Mucosa of rectum (tissue), 2 donors: ENCODE measurements around the gene DOK1.
A peak's percentile ranks its signal among the peaks of the same experiment; 100 is the strongest.

Experiments
- H3K27ac ChIP-seq, 2 donors: one replicate each; pipeline ENCODE4 v1.7.0; 2013; ENCODE audit warnings: inconsistent platforms in 2 of 2, low read depth in 2 of 2, low read length in 2 of 2
- H3K27me3 ChIP-seq, 2 donors: one replicate each; pipeline ENCODE4 v1.7.0; 2013; ENCODE audit warnings: low read length in 2 of 2; ENCODE audit not compliant: control insufficient read depth in 2 of 2, insufficient read depth in 2 of 2
- H3K36me3 ChIP-seq, 2 donors: one replicate each; pipeline ENCODE4 v1.7.0; 2013; ENCODE audit warnings: low read length in 2 of 2; ENCODE audit not compliant: control insufficient read depth in 2 of 2, insufficient read depth in 2 of 2
- H3K4me1 ChIP-seq, 2 donors: one replicate each; pipeline ENCODE4 v1.7.0; 2013; ENCODE audit warnings: low read length in 2 of 2, mild to moderate bottlenecking in 1 of 2; ENCODE audit not compliant: control insufficient read depth in 2 of 2, insufficient read depth in 2 of 2
- H3K4me3 ChIP-seq, 2 donors: one replicate each; pipeline ENCODE4 v1.7.0; 2013; ENCODE audit warnings: low read length in 2 of 2
- H3K9ac ChIP-seq, 2 donors: one replicate each; pipeline ENCODE4 v1.7.0; 2013; ENCODE audit warnings: low read length in 2 of 2, low read depth in 1 of 2, mild to moderate bottlenecking in 1 of 2
- H3K9me3 ChIP-seq, 2 donors: one replicate each; pipeline ENCODE4 v1.7.0; 2013; ENCODE audit warnings: low read length in 2 of 2; ENCODE audit not compliant: control insufficient read depth in 2 of 2
- donor health status: healthy.
- donor health status: Normal muscosa, but diverticular disease.

The DOK1 gene

DNA sequence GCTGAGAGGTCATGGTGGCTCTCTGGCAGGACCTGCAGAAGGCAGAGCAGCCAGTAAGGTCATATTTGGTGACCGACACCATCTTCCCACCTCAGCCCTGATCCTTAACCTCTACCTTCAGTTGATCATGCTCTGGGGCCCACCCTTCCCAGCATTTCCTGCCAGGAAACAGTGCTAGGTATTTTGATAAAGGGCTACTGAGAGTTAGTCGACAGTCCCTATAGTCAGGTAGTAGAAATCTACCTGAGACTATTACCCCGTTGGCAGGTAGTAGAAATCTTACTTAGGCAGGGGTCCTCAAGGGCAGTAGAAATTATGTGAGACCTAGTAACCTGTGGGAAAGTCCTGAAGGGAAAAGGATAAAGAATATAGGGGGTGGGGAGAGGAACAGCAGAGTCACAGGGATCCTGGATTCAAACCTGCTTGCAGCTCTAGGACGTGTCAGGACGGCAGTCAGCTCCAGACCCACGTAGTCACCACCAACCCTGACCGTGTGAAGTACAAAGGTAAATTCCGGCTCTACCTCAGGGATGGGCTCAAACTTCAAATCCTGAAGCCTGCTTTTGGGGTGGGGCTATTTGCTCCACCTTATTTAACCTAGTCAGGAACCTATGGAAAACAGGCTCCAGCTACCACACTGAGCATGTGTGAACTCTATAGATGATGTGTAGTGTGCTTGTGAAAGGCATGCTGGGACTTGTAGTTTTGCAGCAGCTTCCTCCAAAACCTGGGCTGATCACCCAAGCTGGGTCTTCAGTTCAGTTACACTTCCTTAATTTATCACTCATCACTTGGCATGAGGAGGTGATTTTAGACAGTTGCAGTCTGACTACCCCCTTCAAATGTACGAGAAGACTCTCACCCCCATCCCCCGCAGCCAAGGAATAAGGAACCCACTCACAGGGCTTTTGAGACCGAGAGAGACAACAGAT, 28.5 kb upstream of the DOK1 start, which contains the start of gene DQX1:
Gene DQX1 (minus strand): TSS at position 515 of the 932 bp plus-strand sequence. CDS start 502 bp downstream, at position 13.
- peak within 1 kb of the TSS; percentile 65 to 74 for H3K9ac ChIP-seq
- no peaks in the 10 kb centered on the region for H3K9me3 ChIP-seq
- peak within 1 kb of the TSS; percentile 76 to 82 for H3K27ac ChIP-seq
- H3K4me3 ChIP-seq = peak within 1 kb of the TSS; percentile 65 to 69
- H3K27me3 ChIP-seq = no peaks in the 10 kb centered on the region
- peaks cover 12 to 30% of the 10 kb centered on the region in 2 donors for H3K36me3 ChIP-seq
- peaks cover 26 to 28% of the 10 kb centered on the region in 2 donors for H3K4me1 ChIP-seq

DNA sequence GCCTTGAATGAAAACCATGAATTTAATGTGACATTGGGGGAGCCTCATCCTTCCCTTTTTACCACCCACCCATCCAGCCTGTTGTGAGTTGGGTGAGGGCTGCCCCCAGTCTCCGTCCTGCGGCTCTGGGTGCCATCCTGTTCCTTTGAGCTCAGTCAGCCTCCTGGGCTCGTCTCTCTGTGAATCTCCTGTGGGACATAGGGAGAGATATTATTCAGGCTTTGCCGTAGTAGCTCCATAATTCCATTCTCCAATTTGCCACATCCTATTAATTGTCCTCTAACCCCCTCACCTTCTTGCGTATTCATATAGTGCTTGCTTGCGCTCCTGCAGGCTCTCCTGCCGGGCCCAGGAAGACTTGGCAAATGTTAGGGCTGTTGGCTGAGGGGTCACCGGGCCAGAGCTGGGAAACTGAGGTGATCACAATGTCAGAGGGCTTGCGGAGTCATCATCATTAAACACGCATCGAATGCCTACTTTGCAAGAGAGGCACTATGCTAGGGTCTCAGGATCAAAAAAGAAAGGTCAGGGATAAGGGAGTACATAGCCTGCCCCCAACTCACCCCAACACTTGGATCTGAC, 27.8 kb upstream of the DOK1 start:
- H3K9me3 ChIP-seq = no peaks in the 10 kb centered on the region
- H3K36me3 ChIP-seq = peaks cover 12 to 30% of the 10 kb centered on the region in 2 donors
- H3K27me3 ChIP-seq = no peaks in the 10 kb centered on the region
- H3K27ac ChIP-seq = no peak overlapping the region
- peaks cover 32 to 33% of the 10 kb centered on the region in 2 donors for H3K4me1 ChIP-seq
- no peak overlapping the region for H3K9ac ChIP-seq
- no peak overlapping the region for H3K4me3 ChIP-seq

- peaks cover 16 to 31% of the 10 kb centered on the region in 2 donors for H3K36me3 ChIP-seq
- peaks cover 32 to 33% of the 10 kb centered on the region in 2 donors for H3K4me1 ChIP-seq
- no peaks in the 10 kb centered on the region for H3K9me3 ChIP-seq
- no peaks in the 10 kb centered on the region for H3K27me3 ChIP-seq
- no peak overlapping the region for H3K27ac ChIP-seq
- no peak overlapping the region for H3K9ac ChIP-seq
- H3K4me3 ChIP-seq = peak overlapping the region in 1 of 2 donors; percentile 97
These were observed 26.8 kb upstream of the DOK1 start for GRCh38 chr2:74527741-74528140.

- no peaks in the 10 kb centered on the region for H3K9me3 ChIP-seq
- H3K9ac ChIP-seq = peak overlapping the region; percentile 88 to 96
- peaks cover 32 to 33% of the 10 kb centered on the region in 2 donors for H3K4me1 ChIP-seq
- H3K27me3 ChIP-seq = no peaks in the 10 kb centered on the region
- H3K27ac ChIP-seq = peak overlapping the region; percentile 87 to 90
- H3K4me3 ChIP-seq = peak overlapping the region; percentile 94 to 97
- H3K36me3 ChIP-seq = peaks cover 18 to 37% of the 10 kb centered on the region in 2 donors
These were observed 25.7 kb upstream of the DOK1 start for GRCh38 chr2:74528600-74529356.

DNA sequence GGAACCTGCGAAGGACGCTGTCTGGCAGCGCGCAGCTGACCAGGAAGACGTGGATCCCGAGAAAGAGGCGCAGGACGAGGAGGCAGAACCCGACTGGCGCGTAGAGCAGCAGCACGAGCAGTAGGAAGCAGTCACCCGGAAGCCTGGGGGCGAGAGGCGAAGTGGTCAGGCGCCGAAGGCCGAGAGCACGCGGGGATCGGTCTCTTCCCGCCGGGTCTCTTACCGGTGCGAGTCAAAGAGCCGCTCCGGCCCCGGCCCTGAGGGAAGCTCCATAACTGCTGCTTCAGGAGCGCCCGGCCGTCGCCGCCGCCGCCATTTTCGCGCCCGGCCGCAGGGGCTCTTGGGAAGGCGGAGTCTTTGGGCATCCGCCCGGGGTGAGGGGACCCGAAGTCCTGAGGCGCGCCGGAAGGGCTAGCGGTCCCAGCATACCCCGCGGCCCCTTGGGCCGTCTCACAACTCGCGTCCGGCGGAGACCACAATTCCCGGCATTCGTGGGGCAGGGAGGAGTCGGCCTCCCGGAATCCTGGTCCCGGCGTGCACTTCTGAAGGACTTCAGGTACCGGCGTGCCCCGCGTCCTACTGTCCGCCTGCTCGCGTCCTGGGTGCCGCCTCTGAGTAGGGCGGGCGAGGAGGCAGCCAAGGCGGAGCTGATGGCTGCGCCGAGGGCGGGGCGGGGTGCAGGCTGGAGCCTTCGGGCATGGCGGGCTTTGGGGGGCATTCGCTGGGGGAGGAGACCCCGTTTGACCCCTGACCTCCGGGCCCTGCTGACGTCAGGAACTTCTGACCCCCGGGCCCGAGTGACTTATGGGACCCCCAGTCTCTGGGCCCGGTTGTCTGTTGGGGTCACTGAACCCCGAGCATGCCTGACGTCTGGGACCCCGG, 24.9 kb upstream of the DOK1 start, which contains the start of the genes AUP1 and HTRA2:
Gene AUP1 (minus strand): TSS at position 350 of the 882 bp plus-strand sequence. CDS start 77 bp downstream, at position 273.
Gene HTRA2 (plus strand): TSS at position 577 of the 882 bp plus-strand sequence. CDS start 74 bp downstream, at position 651.
- Histone ChIP-seq H3K27me3 (no peaks in the 10 kb centered on the region), H3K9me3 (no peaks in the 10 kb centered on the region), H3K27ac (peak within 1 kb of the TSS; percentile 87 to 90), H3K36me3 (peaks cover 18 to 37% of the 10 kb centered on the region in 2 donors), H3K9ac (peak within 1 kb of the TSS; percentile 88 to 96), H3K4me1 (peaks cover 32 to 33% of the 10 kb centered on the region in 2 donors), H3K4me3 (peak within 1 kb of the TSS; percentile 94 to 97)

DNA sequence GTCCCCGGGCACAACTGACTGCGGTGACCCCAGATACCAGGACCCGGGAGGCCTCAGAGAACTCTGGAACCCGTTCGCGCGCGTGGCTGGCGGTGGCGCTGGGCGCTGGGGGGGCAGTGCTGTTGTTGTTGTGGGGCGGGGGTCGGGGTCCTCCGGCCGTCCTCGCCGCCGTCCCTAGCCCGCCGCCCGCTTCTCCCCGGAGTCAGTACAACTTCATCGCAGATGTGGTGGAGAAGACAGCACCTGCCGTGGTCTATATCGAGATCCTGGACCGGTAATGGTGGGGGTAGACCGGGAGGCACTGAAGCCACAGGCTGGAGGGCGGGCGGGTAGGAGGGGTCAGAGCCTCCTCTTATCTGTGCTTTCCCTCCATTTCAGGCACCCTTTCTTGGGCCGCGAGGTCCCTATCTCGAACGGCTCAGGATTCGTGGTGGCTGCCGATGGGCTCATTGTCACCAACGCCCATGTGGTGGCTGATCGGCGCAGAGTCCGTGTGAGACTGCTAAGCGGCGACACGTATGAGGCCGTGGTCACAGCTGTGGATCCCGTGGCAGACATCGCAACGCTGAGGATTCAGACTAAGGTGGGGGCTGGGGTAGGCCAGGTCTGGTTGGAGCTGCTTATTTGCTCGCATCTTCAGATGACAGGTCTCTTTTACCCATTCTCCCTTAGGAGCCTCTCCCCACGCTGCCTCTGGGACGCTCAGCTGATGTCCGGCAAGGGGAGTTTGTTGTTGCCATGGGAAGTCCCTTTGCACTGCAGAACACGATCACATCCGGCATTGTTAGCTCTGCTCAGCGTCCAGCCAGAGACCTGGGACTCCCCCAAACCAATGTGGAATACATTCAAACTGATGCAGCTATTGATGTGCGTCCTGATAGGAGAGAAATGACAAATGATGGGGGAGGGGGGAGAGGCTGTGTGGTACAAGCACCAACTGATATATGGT, 24.0 kb upstream of the DOK1 start:
- Histone ChIP-seq H3K36me3 (peaks cover 18 to 37% of the 10 kb centered on the region in 2 donors), H3K27ac (peak overlapping the region; percentile 68 to 90), H3K27me3 (no peaks in the 10 kb centered on the region), H3K9ac (peak overlapping the region; percentile 83 to 88), H3K9me3 (no peaks in the 10 kb centered on the region), H3K4me3 (peak overlapping the region; percentile 94 to 97), H3K4me1 (peaks cover 25 to 28% of the 10 kb centered on the region in 2 donors)

- Histone ChIP-seq H3K27ac (no peak overlapping the region), H3K36me3 (peaks cover 14 to 28% of the 10 kb centered on the region in 2 donors), H3K9me3 (no peaks in the 10 kb centered on the region), H3K4me3 (no peak overlapping the region), H3K9ac (no peak overlapping the region), H3K4me1 (peaks cover 23 to 25% of the 10 kb centered on the region in 2 donors), H3K27me3 (no peaks in the 10 kb centered on the region)
These were observed 22.9 kb upstream of the DOK1 start for GRCh38 chr2:74531666-74532065.

DNA sequence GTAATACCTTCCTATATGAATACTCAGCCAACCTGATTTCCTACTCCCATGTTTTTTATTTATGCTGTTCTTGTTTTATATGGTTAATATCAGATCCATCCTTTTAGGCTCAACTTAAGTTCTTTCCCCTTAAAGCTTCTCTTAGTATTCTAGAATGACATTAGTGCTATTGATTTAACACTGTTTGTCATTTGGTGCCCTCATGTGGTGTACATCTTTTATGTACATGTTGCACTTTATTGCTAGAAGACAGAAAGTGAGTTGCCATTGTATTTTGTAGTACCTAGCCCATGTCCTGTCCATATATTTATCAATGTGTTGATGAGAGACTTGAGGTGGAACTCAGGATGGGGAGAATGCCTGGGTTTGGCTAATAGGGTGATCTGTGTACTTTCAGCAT, 22.3 kb upstream of the DOK1 start:
- peaks cover 8 to 23% of the 10 kb centered on the region in 2 donors for H3K36me3 ChIP-seq
- no peak overlapping the region for H3K9ac ChIP-seq
- H3K4me1 ChIP-seq = peaks cover 23 to 24% of the 10 kb centered on the region in 2 donors
- H3K27me3 ChIP-seq = no peaks in the 10 kb centered on the region
- no peak overlapping the region for H3K27ac ChIP-seq
- H3K9me3 ChIP-seq = no peaks in the 10 kb centered on the region
- H3K4me3 ChIP-seq = no peak overlapping the region
